Rectal smooth muscle tissue (tissue), 1 donor: Measurements from ENCODE around the gene FOXP1.

Experiments
- H3K27ac ChIP-seq: one replicate; pipeline ENCODE4 v1.7.0; 2013; ENCODE audit warnings: low read depth, low read length, inconsistent platforms
- H3K27me3 ChIP-seq: one replicate; pipeline ENCODE4 v1.7.0; 2013; ENCODE audit warnings: low read length; ENCODE audit not compliant: control insufficient read depth, insufficient read depth
- H3K36me3 ChIP-seq: one replicate; pipeline ENCODE4 v1.7.0; 2013; ENCODE audit warnings: low read length; ENCODE audit not compliant: control insufficient read depth, insufficient read depth
- H3K4me1 ChIP-seq: one replicate; pipeline ENCODE4 v1.7.0; 2013; ENCODE audit warnings: low read length; ENCODE audit not compliant: control insufficient read depth, insufficient read depth
- H3K4me3 ChIP-seq: one replicate; pipeline ENCODE4 v1.7.0; 2013; ENCODE audit warnings: low read length
- H3K9ac ChIP-seq: one replicate; pipeline ENCODE4 v1.7.0; 2013; ENCODE audit warnings: low read length

FOXP1 gene

GRCh38 chr3:71294919-71295318 is 288.6 kb downstream of the FOXP1 start:
- Histone ChIP-seq H3K27ac (no peak overlapping the region), H3K9ac (no peak overlapping the region), H3K4me1 (peaks cover 4% of the 10 kb centered on the region), H3K36me3 (no peaks in the 10 kb centered on the region), H3K4me3 (no peak overlapping the region), H3K27me3 (no peaks in the 10 kb centered on the region)

- no peak overlapping the region for H3K4me3 ChIP-seq
- H3K4me1 ChIP-seq = no peaks in the 10 kb centered on the region
- H3K9ac ChIP-seq = no peak overlapping the region
- H3K36me3 ChIP-seq = no peaks in the 10 kb centered on the region
- no peaks in the 10 kb centered on the region for H3K27me3 ChIP-seq
- no peak overlapping the region for H3K27ac ChIP-seq
These were observed 293.2 kb downstream of the FOXP1 start for GRCh38 chr3:71290301-71290700.

DNA sequence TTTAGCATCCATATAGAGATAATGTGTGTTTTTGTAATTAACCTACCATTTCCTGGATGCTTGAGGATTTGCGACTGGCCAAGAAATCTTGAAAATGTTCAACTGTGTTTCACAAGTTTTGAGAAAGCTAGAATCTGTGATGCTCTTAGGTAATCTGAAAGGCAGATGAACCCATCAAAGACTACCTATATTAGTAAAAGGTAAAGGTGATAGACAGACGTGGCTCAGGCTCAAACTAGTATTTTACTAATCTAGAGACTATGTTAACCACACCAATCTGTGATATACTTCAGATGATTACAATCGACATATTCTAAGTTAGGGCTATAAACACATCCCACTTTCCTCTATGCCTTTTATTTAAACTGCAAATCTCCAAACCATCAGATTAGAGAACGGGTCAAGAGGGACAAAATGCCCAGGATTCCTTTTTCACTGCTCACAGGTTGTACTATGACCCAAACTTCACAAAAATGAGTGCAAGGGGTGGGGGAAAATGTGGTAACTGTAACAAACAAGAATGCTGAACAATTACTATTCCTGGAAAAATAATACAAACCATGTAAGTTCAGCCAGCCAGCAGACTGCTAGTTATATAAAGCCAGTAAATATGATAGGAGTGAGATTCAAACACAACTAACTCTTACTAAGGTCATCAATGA is 295.1 kb downstream of the FOXP1 start:
- Histone ChIP-seq H3K4me3 (no peak overlapping the region), H3K9ac (no peak overlapping the region), H3K36me3 (no peaks in the 10 kb centered on the region), H3K27me3 (no peaks in the 10 kb centered on the region), H3K27ac (no peak overlapping the region), H3K4me1 (no peaks in the 10 kb centered on the region)

DNA sequence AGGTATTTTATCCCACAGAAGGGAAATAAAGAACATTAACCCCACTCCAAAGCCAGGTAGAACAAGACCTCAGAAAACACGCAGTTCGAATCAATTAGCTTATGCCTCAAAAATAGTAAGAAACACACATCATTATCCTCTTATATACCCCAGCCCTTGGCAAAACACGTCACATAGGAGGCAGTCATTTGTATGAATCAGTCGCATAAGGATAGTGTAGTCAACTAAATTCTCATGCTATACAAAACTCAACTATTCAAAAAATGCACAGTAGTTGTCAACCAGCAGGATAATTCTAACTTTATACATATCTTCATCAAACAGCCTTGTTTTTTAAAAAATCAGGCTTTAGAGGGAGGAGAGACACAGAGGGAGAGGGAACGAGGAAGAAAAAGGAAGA is 298.4 kb downstream of the FOXP1 start:
- Histone ChIP-seq H3K27ac (no peak overlapping the region), H3K4me3 (no peak overlapping the region), H3K4me1 (no peaks in the 10 kb centered on the region), H3K36me3 (no peaks in the 10 kb centered on the region), H3K27me3 (no peaks in the 10 kb centered on the region), H3K9ac (no peak overlapping the region)

GRCh38 chr3:71282976-71283375 is 300.6 kb downstream of the FOXP1 start:
- Histone ChIP-seq H3K9ac (no peak overlapping the region), H3K27ac (no peak overlapping the region), H3K27me3 (no peaks in the 10 kb centered on the region), H3K4me1 (no peaks in the 10 kb centered on the region), H3K36me3 (no peaks in the 10 kb centered on the region), H3K4me3 (no peak overlapping the region)

- Histone ChIP-seq H3K27ac (no peak overlapping the region), H3K27me3 (no peaks in the 10 kb centered on the region), H3K4me3 (no peak overlapping the region)
These were observed 302.2 kb downstream of the FOXP1 start for GRCh38 chr3:71281280-71281679.

DNA sequence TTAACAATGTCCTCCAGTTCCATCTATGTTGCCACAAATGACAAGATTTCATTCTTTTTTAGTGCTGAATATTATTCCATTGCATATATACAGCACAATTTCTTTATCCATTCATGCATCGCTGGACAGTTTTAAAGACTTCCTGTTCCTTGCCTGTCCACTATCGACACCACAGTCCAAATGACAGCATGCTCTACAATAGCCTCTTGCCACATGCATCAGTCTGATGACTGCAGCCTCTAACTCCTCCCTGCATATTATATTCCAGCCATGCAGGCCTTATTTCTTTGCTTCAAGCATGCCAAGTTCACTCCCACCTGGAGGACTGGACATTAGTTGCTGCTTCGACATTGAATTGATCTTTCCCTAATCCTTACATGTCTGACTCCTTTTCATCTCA is 306.2 kb downstream of the FOXP1 start:
- H3K4me3 ChIP-seq = no peak overlapping the region
- no peak overlapping the region for H3K27ac ChIP-seq
- H3K4me1 ChIP-seq = no peaks in the 10 kb centered on the region

More at GRCh38 chr3:71281280-71281679, 302.2 kb downstream of the FOXP1 start:
- no peaks in the 10 kb centered on the region for H3K4me1 ChIP-seq
- H3K9ac ChIP-seq = no peak overlapping the region
- no peaks in the 10 kb centered on the region for H3K36me3 ChIP-seq

GRCh38 chr3:71276531-71276930 is 307.0 kb downstream of the FOXP1 start:
- no peak overlapping the region for H3K27ac ChIP-seq
- no peak overlapping the region for H3K4me3 ChIP-seq
- no peak overlapping the region for H3K9ac ChIP-seq
- no peaks in the 10 kb centered on the region for H3K27me3 ChIP-seq
- no peaks in the 10 kb centered on the region for H3K4me1 ChIP-seq
- no peaks in the 10 kb centered on the region for H3K36me3 ChIP-seq

More for the DNA sequence above, 306.2 kb downstream of the FOXP1 start:
- no peaks in the 10 kb centered on the region for H3K36me3 ChIP-seq
- H3K27me3 ChIP-seq = no peaks in the 10 kb centered on the region
- H3K9ac ChIP-seq = no peak overlapping the region

DNA sequence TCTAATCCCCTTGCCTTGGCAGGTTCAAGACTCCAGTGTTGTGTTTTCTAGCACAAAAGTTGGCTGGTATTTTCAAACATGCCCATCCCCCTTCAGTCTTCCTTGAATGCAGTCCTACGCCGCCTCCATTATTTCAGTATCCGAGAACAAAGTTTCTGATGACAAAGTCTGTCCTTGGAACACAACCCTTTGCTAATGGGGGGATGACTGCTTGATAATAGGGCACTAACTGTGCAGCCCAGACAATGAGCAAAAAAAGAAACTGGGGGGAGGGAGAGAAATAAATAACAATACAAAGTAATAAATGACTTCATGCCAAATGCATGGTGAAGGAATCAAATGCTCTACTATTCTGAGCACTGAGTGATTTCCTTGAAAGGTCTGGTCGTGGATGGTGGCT is 310.1 kb downstream of the FOXP1 start:
- Histone ChIP-seq H3K4me1 (peaks cover 3% of the 10 kb centered on the region), H3K27ac (no peak overlapping the region), H3K9ac (no peak overlapping the region), H3K4me3 (no peak overlapping the region), H3K27me3 (no peaks in the 10 kb centered on the region), H3K36me3 (no peaks in the 10 kb centered on the region)

DNA sequence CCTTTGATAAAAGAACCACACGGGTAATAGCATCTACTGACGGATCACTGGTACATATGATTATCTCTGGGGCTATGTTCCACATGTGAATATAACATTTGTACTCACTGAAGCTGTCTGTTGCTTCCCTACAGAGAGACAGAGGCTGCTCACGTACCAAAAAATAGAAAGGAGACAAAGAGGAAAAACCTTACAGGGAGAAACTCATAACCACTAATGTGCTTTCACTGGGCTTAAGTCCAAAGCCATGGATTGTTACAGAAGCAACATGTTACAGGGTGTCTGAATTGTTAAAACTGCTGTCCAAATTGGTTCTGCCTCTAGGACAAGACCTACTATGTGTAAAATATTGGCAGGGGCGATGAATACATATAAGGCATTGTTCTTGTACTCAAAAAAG is 311.9 kb downstream of the FOXP1 start:
- peaks cover 3% of the 10 kb centered on the region for H3K4me1 ChIP-seq
- no peaks in the 10 kb centered on the region for H3K27me3 ChIP-seq
- H3K9ac ChIP-seq = no peak overlapping the region
- H3K27ac ChIP-seq = no peak overlapping the region
- no peaks in the 10 kb centered on the region for H3K36me3 ChIP-seq
- no peak overlapping the region for H3K4me3 ChIP-seq

DNA sequence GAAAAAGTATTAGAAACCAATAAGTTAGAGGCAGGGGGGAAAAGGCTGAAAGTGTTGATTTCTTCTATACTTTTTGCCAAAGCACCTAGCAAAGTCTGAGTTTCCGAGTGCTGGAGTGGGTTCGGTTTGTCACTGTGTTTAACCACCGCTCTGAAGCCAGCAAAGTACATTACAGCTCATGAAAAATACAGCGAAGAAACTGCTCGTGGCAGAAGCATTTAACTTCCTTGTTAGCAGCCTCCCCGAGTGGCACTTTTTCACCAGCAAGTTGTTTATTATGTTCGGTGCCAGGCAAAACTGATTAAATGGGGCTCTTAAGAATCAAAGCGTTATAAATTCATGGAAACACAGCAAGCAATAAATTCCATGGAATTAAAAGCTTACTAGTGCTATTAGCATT is 313.6 kb downstream of the FOXP1 start:
- Histone ChIP-seq H3K4me3 (no peak overlapping the region), H3K4me1 (peaks cover 3% of the 10 kb centered on the region), H3K27me3 (no peaks in the 10 kb centered on the region), H3K9ac (no peak overlapping the region), H3K36me3 (no peaks in the 10 kb centered on the region), H3K27ac (peak overlapping the region; percentile 33)

GRCh38 chr3:71268462-71268999 is 315.0 kb downstream of the FOXP1 start:
- Histone ChIP-seq H3K4me1 (peaks cover 3% of the 10 kb centered on the region), H3K27ac (no peak overlapping the region), H3K9ac (no peak overlapping the region), H3K4me3 (no peak overlapping the region), H3K36me3 (no peaks in the 10 kb centered on the region), H3K27me3 (no peaks in the 10 kb centered on the region)

- Histone ChIP-seq H3K9ac (no peak overlapping the region), H3K36me3 (no peaks in the 10 kb centered on the region), H3K4me1 (peaks cover 3% of the 10 kb centered on the region), H3K27me3 (no peaks in the 10 kb centered on the region), H3K27ac (no peak overlapping the region), H3K4me3 (no peak overlapping the region)
These were observed 316.7 kb downstream of the FOXP1 start for GRCh38 chr3:71266875-71267274.
